GM21529 (cell line): ENCODE data around the gene SUSD6.
A peak's percentile ranks its signal among the peaks of the same experiment; 100 is the strongest.
"Not testable (repeated sequence)": the region's sequence is repeated elsewhere in the genome, so short reads cannot be mapped to it uniquely, and the experiment has no call there.

Experiments
- ATAC-seq: cut with Tn5 transposase; IDR thresholded peaks from one replicate; pipeline ENCODE4 v1.9.1; 2021; ENCODE audit not compliant: unreplicated experiment

Gene SUSD6

DNA sequence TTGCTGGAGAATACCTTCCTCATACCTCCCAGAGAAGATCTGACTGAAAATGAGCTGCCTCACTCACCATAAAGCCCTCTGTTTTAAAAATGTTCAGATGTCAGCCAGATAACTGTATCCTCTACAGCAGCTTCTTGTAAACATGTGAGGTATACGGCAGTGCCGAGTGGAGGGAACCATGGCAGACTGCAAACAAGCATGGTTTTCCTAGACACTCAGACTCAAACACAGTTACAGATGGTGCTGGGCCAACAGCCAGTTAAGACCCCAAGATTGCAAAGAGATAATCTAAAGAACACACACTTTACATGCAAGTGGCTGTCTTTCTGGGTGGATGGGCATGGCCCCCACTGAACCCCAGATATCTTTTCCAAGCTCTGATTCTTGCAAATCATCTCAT, 20.1 kb upstream of the SUSD6 start:
- no peak for ATAC-seq

GRCh38 chr14:69593018-69593677, 18.2 kb upstream of the SUSD6 start:
- ATAC-seq, result no peak

DNA sequence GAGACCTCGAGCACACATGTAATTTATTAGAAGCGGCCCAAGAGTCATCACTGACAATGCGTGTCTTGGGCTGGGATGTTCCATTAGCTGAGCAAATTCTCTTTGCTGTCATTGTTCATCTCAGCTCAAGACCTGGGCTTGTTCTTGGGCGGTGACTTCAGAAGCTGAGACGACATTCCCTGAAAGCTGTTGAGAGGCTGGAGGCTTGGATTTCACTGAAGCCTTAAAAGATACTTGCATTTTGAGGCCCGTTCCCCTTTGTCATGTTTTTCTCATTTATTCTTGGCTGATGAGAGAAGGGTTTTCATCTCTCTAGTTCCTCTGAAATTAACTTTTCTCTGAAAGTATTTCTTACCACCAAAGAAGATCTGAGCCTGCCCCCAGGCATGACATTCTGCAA, 16.6 kb upstream of the SUSD6 start:
- ATAC-seq, result no peak

GRCh38 chr14:69595336-69595735, 16.1 kb upstream of the SUSD6 start:
- no peak for ATAC-seq

GRCh38 chr14:69599431-69599830, 12.0 kb upstream of the SUSD6 start:
- ATAC-seq, result not testable (repeated sequence)

GRCh38 chr14:69600304-69600891, 11.0 kb upstream of the SUSD6 start:
- ATAC-seq, result no peak

DNA sequence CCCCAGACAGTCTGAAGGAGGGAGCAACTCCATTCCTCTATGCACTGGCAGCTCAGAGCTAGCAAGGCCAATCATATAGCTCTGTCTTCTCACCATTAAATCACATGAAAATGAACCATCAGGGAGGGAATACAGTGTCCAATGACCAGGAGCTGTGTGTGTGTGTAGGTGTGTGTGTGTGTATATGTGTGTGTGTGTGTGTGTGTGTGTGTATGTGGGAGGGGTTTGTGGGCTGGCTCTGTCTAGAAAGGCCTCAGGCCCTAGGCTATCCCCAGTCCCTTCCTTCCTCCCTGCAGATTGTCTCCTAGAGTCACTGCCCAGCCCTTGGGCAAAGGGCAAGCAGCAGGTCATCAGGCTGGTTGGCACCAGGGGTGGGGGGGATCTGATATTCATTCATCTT, 5.7 kb upstream of the SUSD6 start:
- ATAC-seq, result no peak

- no peak for ATAC-seq
These were observed 4.9 kb upstream of the SUSD6 start for GRCh38 chr14:69606258-69607184.

DNA sequence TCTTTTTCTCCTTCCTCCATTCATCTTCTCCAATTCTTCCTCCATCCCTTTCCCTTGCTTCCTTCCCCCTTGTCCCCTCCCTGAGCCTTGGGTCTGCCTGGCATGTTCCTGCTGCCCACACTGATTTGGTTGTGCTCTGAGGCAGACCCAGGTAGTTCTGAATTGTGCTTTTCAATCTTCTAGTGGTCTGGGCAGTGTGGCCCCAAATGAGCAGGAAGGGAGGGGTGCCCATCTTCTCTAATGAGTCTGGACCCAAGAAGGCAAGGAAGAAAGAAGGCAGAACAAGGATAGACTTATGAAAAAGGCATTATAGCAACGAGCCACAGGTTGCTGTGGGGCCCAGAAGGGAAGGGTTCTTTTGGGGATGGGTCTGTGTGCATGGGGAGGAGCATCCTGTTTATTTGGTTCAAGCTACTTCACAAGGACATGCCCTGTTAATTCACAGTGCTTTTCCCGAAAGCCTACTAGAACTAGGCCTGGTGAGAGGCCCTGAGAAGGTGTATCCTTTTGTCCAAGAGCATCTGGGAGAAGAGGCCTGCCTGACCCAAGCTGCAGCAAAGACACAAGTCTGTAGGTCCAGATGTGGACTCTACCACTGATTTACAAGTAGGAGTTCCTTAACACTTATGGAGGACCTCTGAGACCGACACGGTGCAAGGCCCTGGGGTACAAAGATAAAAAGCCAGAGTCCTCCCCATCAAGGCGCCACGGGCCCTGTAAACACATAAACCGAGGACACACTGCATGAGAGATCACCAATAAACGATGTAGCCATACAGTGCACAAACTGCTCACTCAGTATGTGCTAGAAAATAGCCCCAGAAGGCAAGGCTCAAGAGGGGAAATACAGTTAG, 1.1 kb upstream of the SUSD6 start:
- ATAC-seq, result no peak

DNA sequence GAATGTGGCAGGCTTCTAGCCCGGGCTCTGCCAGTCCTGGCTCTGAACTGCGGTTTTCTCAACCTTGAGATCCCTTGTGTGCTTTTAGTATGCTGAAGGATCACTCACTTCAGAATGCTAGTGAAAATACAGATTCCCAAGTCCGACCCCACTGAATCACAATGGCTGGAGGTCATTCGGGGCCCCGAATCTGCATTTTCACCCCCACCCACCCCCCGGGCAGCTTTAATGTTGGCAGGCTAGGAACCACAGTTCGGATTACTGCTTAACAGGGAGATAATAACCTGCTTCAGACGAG, 573 bp upstream of the SUSD6 start:
- ATAC-seq, result no peak

DNA sequence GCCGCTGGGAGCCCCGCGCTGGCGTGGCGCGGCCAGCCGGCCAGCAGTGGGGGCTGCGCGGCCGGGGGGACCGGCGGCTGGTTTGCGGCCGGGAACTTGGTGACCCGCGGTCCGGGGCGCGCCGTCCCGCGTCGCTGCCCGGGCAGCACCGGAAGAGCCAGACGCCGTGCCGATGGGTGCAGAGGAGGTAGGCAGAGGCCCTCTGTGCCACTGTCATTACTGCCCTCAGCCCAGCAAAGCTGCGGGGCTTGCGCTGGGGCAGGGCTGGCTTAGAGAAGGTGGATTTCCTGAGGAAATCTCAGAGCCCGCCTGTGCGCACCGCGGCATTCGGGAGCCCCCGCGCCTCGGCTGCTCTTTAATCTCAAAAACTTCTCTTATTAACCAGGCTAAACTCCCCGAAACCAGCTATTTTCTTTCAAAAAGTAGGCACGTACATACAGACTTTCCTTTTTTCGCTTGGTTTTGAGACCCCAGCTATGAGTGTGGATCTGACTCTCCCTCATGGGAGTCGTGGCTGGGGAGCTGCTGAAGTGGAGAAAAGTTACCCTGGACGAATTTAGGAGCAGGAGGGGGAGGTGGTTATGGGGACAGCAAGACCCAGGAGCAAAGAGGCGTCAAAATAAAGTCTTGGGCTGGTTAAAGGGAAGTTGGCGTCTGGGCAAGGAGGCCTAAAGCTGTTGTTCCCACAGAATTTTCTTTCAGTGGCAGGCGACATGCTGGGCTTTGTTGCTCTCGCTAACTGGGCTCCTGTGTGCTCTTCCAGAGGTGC, 802 bp downstream of the SUSD6 start:
- peak; percentile 11 for ATAC-seq

- ATAC-seq, result no peak
These were observed 1.4 kb downstream of the SUSD6 start for GRCh38 chr14:69612783-69613130.

DNA sequence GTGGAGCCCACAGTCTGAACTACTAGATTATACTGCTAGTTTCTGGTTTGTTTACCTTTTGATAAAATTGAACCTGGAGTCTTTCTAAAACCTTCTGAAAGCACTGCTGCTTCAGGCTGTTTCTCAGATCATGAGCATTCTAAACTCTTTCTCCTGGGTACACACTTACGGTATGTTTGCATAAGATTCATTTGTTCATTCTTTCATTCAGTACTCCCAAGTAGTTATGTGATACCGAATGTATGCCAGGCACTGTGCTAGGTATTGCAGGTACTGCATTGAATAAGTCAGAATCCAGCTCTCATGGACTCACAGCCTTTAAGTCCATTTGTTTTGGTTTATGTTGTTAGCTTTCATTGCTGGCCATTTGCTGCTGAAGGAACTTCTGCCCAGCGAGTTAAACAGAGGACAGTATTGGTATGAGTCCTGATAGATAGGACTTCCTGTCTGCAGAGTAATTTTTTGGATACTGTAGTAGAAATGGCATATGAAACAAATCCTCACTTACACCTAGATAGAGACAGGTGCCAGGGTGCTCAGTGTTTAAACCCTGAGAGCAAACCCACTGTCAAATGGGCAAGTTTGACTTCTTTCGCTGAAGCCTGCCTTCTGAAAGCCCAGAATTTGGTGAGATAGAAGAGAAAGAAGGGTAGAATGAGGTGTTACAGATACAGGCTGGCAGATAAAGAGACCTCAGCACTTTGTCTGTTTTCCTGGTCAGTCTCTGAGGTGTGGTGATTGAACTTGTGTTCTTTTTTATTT, 2.1 kb downstream of the SUSD6 start:
- ATAC-seq, result no peak

DNA sequence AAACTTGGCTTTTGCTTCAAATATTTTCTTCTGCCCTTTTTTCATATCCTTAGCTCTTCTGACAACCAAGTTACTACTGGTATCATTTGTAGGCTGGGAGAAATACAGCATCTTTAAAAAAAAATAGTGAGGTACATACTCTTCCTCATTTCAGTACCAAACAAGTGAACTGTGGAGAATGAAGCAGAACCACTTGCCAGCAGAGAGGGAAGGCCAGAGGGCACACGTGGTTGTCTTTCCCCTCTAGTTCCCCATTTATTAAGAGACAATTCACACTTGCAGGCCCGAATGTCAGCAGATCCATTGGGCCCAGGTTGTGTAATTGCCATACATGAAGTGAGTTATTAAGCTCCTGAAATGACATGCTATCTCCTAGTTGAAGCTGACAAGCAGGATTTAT, 3.2 kb downstream of the SUSD6 start:
- ATAC-seq, result no peak

- ATAC-seq, result peak; percentile 2
These were observed 3.7 kb downstream of the SUSD6 start for GRCh38 chr14:69615121-69615495.

DNA sequence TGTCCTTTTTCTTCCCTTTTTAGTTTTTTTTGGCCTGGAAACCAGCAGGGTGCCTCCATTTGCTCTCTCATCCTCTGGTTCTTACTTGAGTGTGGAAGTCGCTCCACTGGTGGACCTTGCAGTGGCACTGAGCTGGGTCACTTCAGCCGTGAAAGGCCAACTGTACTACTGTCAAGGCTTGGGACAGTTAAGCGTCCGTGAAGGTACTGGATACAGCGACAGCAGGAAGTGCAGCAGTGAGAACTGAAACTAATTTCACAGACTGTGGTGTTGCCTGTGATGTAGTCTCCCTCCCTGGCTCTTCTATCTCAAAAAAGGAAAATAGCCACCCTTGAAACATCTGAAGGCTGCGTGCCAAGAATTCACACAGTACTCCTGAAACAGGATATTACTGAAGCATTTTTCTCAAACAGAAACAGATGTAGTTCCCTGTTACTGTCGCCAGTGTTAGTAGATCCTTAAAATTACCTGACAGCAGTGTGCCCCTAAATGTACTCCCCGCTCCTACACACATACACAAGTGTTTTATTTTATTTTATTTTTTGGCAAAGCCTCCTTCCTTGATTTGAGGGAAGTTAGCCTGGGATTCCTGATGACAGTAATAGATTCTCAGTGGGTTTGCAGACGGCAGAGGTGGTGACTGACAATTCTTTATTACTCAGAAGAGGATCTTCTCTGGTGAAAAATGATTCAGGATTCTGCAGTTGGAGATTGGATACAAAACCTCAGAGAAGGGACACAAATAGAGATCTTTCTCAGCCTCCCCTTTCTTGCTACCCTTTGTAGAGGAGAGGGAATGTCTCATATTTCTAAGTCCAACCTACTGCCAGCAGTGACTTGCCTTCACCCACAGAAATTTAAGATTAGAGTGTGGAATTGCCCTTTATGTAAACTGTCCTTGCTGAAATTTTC, 4.4 kb downstream of the SUSD6 start:
- peak; percentile 51 for ATAC-seq

DNA sequence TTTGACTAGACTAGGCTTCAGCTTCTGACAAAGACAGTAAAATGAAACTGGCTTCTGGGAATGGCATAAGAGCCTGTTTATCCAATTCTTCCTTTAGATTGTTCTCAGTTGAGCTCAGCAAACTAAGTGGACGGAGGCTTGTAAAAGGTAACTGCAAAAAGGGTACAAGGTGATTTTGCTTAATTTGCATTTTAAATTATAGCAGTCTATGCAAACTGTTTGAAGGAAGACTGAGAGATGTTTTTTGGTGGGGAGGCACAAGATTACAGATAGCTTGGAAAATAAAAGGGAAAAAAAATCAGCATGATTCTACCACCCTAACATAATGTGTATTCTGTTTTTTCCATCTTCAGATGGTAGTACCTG, 5.0 kb downstream of the SUSD6 start:
- no peak for ATAC-seq

GRCh38 chr14:69617796-69618195, 6.4 kb downstream of the SUSD6 start:
- ATAC-seq, result no peak

GRCh38 chr14:69619012-69619411, 7.6 kb downstream of the SUSD6 start:
- no peak for ATAC-seq
